K562 (cell line): Measurements from ENCODE around the gene ABI3BP.

Source experiments
- ADNP ChIP-seq: fragments of 200-800 bp; sonication (Bioruptor generic); IDR thresholded peaks from 2 replicates; pipeline ENCODE4 v1.6.1; 2016; ENCODE audit warnings: missing genetic modification characterization, missing compliant biosample characterization
- ATF2 ChIP-seq: sonication (generic); formaldehyde crosslinking; IDR thresholded peaks from 2 replicates; pipeline ENCODE4 v1.8.1; 2022; ENCODE audit warnings: missing genetic modification reagents
- CTCF ChIP-seq, 3 experiments: IDR thresholded peaks in 2 of 3; conservative IDR thresholded peaks in 1 of 3; 2 replicates each; pipeline ENCODE4 v1.5.1; 2011 to 2012; ENCODE audit warnings: low read length in 3 of 3, mild to moderate bottlenecking in 3 of 3, control low read depth in 2 of 3, improper control_type of control experiment in 1 of 3, inconsistent platforms in 1 of 3, low read depth in 1 of 3, mixed read lengths in 1 of 3, moderate library complexity in 1 of 3; ENCODE audit not compliant: insufficient read depth in 2 of 3
- E2F5 ChIP-seq: sonication (generic); formaldehyde crosslinking; IDR thresholded peaks from 2 replicates; pipeline ENCODE4 v1.8.0; 2022; ENCODE audit warnings: mild to moderate bottlenecking, missing genetic modification reagents
- E2F6 ChIP-seq, 2 experiments: IDR thresholded peaks; 2 replicates each; pipeline ENCODE4 v1.6.1; 2011; ENCODE audit warnings: borderline replicate concordance in 1 of 2, control low read depth in 1 of 2, low read depth in 1 of 2, low read length in 1 of 2, mild to moderate bottlenecking in 1 of 2, mixed read lengths in 1 of 2, moderate library complexity in 1 of 2; ENCODE audit not compliant: insufficient read depth in 1 of 2, insufficient read length in 1 of 2, poor library complexity in 1 of 2, severe bottlenecking in 1 of 2; ENCODE audit errors: extremely low read depth in 1 of 2
- MAFK ChIP-seq: IDR thresholded peaks from 2 replicates; pipeline ENCODE4 v1.6.1; 2011; ENCODE audit warnings: low read length, improper control_type of control experiment
- ZBTB7A ChIP-seq: IDR thresholded peaks from 2 replicates; pipeline ENCODE4 v1.6.1; 2011; ENCODE audit warnings: low read depth, mild to moderate bottlenecking, low read length, moderate library complexity, borderline replicate concordance; ENCODE audit not compliant: control insufficient read depth
- ZNF324 ChIP-seq: fragments of 250-450 bp; sonication (Bioruptor Pico); IDR thresholded peaks from 2 replicates; pipeline ENCODE4 v1.4.0; 2020; ENCODE audit warnings: mild to moderate bottlenecking

- TF ChIP-seq CTCF (IDR thresholded peaks at IDR 0.05 in 2 of 3, conservative IDR thresholded peaks at IDR 0.05 in 1 of 3; ENCODE audit: insufficient read depth in 2 of 3, low read depth in 1 of 3, low read length in 3 of 3) (no peak), MAFK (no peak), ADNP (tag) (no peak), ZNF324 (CRISPR knock-in tag) (no peak), E2F6 (IDR thresholded peaks at IDR 0.05; ENCODE audit: borderline replicate concordance in 1 of 2, extremely low read depth in 1 of 2, insufficient read depth in 1 of 2, insufficient read length in 1 of 2, low read depth in 1 of 2, low read length in 1 of 2, poor library complexity in 1 of 2, severe bottlenecking in 1 of 2) (no peak), ATF2 (CRISPR knock-in tag) (no peak), ZBTB7A (no peak), E2F5 (no peak)
Measured at GRCh38 chr3:101038393-101038792, 45.2 kb upstream of the ABI3BP start.
